NCI-H2107 treated with DMSO at 0.1 percent for 48 hours (cell line): ENCODE measurements around the gene TMEM132D.

Source experiments
- DNase-seq: peaks from one replicate; lab custom pipeline; 2025; ENCODE audit not compliant: unreplicated experiment; lab: John Stamatoyannopoulos, UW

TMEM132D gene

GRCh38 chr12:129672110-129672509, 231.7 kb downstream of the TMEM132D start:
- DNase-seq, result no peak

- no peak for DNase-seq
Measured at GRCh38 chr12:129670256-129670920, 233.4 kb downstream of the TMEM132D start.

- no peak for DNase-seq
Measured at GRCh38 chr12:129665414-129665813, 238.4 kb downstream of the TMEM132D start.

GRCh38 chr12:129662234-129662633, 241.6 kb downstream of the TMEM132D start:
- DNase-seq, result no peak

- DNase-seq, result no peak
Measured at GRCh38 chr12:129660946-129661345, 242.9 kb downstream of the TMEM132D start.

- peak; percentile 13 for DNase-seq
Measured at GRCh38 chr12:129659961-129660622, 243.7 kb downstream of the TMEM132D start.

GRCh38 chr12:129657179-129657578, 246.6 kb downstream of the TMEM132D start:
- DNase-seq, result peak; percentile 69

- no peak for DNase-seq
Measured at GRCh38 chr12:129651951-129652350, 251.9 kb downstream of the TMEM132D start.

GRCh38 chr12:129641926-129642325, 261.9 kb downstream of the TMEM132D start:
- no peak for DNase-seq

GRCh38 chr12:129635021-129635685, 268.7 kb downstream of the TMEM132D start:
- DNase-seq, result no peak

- no peak for DNase-seq
Measured at GRCh38 chr12:129631316-129631715, 272.5 kb downstream of the TMEM132D start.

GRCh38 chr12:129629901-129630300, 273.9 kb downstream of the TMEM132D start:
- no peak for DNase-seq

- DNase-seq, result no peak
Measured at GRCh38 chr12:129622566-129622965, 281.3 kb downstream of the TMEM132D start.

- no peak for DNase-seq
Measured at GRCh38 chr12:129619271-129619670, 284.6 kb downstream of the TMEM132D start.

- DNase-seq, result no peak
Measured at GRCh38 chr12:129617849-129618248, 286.0 kb downstream of the TMEM132D start.

- DNase-seq, result no peak
Measured at GRCh38 chr12:129615001-129615400, 288.8 kb downstream of the TMEM132D start.

- DNase-seq, result peak; percentile 43
Measured at GRCh38 chr12:129614221-129614885, 289.5 kb downstream of the TMEM132D start.

GRCh38 chr12:129613314-129613713, 290.5 kb downstream of the TMEM132D start:
- DNase-seq, result no peak

- DNase-seq, result peak; percentile 22
Measured at GRCh38 chr12:129610601-129611120, 293.2 kb downstream of the TMEM132D start.

- DNase-seq, result no peak
Measured at GRCh38 chr12:129607756-129608155, 296.1 kb downstream of the TMEM132D start.

- DNase-seq, result no peak
Measured at GRCh38 chr12:129607301-129607700, 296.5 kb downstream of the TMEM132D start.
